PFSK-1 (cell line): ENCODE measurements around the gene NIFK.

ENCODE experiments used
- FOXP2 ChIP-seq: optimal IDR thresholded peaks from 2 replicates; pipeline ENCODE3; 2011; ENCODE audit warnings: borderline replicate concordance, control low read depth, inconsistent platforms; ENCODE audit not compliant: insufficient read depth; ENCODE audit errors: extremely low read length, extremely low read depth
- POLR2AphosphoS5 ChIP-seq: IDR thresholded peaks from 2 replicates; pipeline ENCODE4 v1.6.1; 2012; ENCODE audit warnings: low read depth, mild to moderate bottlenecking, control low read depth, low read length, moderate library complexity
- SIN3A ChIP-seq: IDR thresholded peaks from 2 replicates; pipeline ENCODE4 v1.6.1; 2012; ENCODE audit warnings: mild to moderate bottlenecking, low read length, moderate library complexity, borderline replicate concordance; ENCODE audit not compliant: insufficient read depth
- TAF1 ChIP-seq: IDR thresholded peaks from 2 replicates; pipeline ENCODE4 v1.6.1; 2012; ENCODE audit warnings: low read length, control low read depth, borderline replicate concordance; ENCODE audit not compliant: insufficient read depth

DNA sequence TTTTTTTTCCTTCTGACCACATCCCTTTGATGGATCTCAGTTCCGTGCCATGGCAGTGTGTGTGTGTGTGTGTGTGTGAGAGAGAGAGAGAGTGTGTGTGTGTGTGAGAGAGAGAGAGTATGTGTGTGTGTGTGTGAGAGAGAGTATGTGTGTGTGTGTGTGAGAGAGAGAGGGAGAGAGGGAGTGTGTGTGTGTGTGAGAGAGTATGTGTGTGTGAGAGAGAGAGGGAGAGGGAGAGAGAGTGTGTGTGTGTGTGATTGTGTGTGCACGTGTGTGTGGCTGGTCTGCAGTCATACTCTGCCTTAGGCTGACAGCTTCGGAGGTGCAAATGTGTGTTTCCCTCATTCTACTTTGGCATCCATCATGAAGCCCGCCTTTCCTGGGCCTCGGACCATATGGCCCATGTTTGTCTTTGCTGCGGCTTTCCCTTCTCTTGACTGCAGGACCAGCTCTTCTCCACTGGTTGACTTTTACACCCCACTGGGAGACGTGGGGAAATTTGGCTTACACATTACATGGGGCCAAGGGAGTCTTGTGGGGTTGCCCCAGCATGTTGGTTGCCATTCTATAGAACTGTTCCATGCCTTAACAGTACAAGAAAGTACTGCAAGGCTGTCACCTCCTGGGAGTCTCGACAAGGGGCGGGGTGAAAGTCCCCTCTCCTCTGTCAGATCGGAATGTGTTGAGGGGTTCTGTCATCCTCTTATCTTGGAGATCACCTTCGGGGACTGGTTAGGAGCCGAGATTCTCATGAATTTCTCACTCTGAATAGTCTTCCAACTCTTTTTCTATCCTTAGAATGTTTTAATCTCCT lies 40.4 kb upstream of the NIFK start:
- TF ChIP-seq POLR2AphosphoS5 (no peak), TAF1 (no peak), SIN3A (no peak), FOXP2 (no peak)
